Lung (tissue), 12 donors: ENCODE data around the gene KIAA1217. TPM values are rescaled to one million over a fixed set of nuclear protein-coding genes. Genes with fewer than 3 reads are reported as not detected.
"Not testable (repeated sequence)": the region's sequence is repeated elsewhere in the genome, so short reads cannot be mapped to it uniquely, and the experiment has no call there.

Source experiments
- ATAC-seq: fragments of 200-7000 bp; cut with Tn5 transposase; one replicate; pipeline ENCODE4 v1.9.1; 2020; ENCODE audit warnings: moderate number of reproducible peaks; ENCODE audit not compliant: insufficient read depth, low FRiP score
- DNase-seq, 3 donors: peaks; one replicate each; pipeline ENCODE4 v3.0.0-alpha.2; 2013 to 2017
- H3K27ac ChIP-seq, 2 donors: one replicate each; pipeline ENCODE4 v1.5.1; 2013; ENCODE audit warnings: mild to moderate bottlenecking in 2 of 2, moderate library complexity in 2 of 2, control low read depth in 1 of 2, inconsistent platforms in 1 of 2, low read depth in 1 of 2, low read length in 1 of 2
- H3K27me3 ChIP-seq, 3 donors: one replicate each; pipeline ENCODE4 v1.5.1; 2013; ENCODE audit warnings: low read length in 2 of 3; ENCODE audit not compliant: control insufficient read depth in 3 of 3, insufficient read depth in 3 of 3
- H3K36me3 ChIP-seq, 4 donors: one replicate each; pipeline ENCODE4 v1.5.1; 2013; ENCODE audit warnings: low read length in 4 of 4, mild to moderate bottlenecking in 1 of 4, moderate library complexity in 1 of 4; ENCODE audit not compliant: control insufficient read depth in 4 of 4, insufficient read depth in 4 of 4
- H3K4me1 ChIP-seq, 5 donors: one replicate each; pipeline ENCODE4 v1.5.1; 2013; ENCODE audit warnings: low read length in 5 of 5, mild to moderate bottlenecking in 2 of 5, moderate library complexity in 1 of 5; ENCODE audit not compliant: control insufficient read depth in 5 of 5, insufficient read depth in 5 of 5
- H3K4me3 ChIP-seq: one replicate; pipeline ENCODE4 v1.5.1; 2013; ENCODE audit warnings: mild to moderate bottlenecking, control low read depth, moderate library complexity
- H3K9ac ChIP-seq, 2 donors: one replicate each; pipeline ENCODE4 v1.5.1; 2013; ENCODE audit warnings: low read length in 2 of 2, control low read depth in 1 of 2; ENCODE audit not compliant: insufficient read depth in 1 of 2
- H3K9me3 ChIP-seq, 4 donors: one replicate each; pipeline ENCODE4 v1.5.1; 2013; ENCODE audit warnings: low read length in 3 of 4, mild to moderate bottlenecking in 1 of 4, moderate library complexity in 1 of 4; ENCODE audit not compliant: control insufficient read depth in 4 of 4, insufficient read depth in 3 of 4
- WGBS, 2 donors: extraction: QIAGEN DNeasy Blood & Tissue Kit; methylation state at CpG; one replicate each; pipeline ENCODE4 v1.1.7; 2013; 5-methylcytosine and 5-hydroxymethylcytosine counted together
- polyA plus RNA-seq, 2 donors: library from polyadenylated mRNA; stranded (reverse); fragments of 200-250 nt; gene quantifications; one replicate each; pipeline ENCODE4 v1.2.1, GENCODE V29; 2013
- total RNA-seq, 2 donors: library from RNA; depleted of rRNA in 1 of 2; stranded (reverse); fragments of >200 nt in 1 of 2; gene quantifications; one replicate each; pipeline ENCODE4 v1.2.1, GENCODE V29; 2014 to 2021
- TF ChIP-seq, protein P1 (sequence below): IDR thresholded peaks from 2 replicates; pipeline ENCODE4 v1.5.1; 2012; ENCODE audit warnings: mild to moderate bottlenecking; ENCODE audit errors: control extremely low read depth, extremely low read depth
- donor health status: control.
- donor health status: control.
- donor health status: Bipolar disorder and iron deficiency.
- donor health status: healthy.
- donor health status: DM: yes; HTN: yes; CAD: no.

Gene KIAA1217
- total and polyA plus RNA-seq, 4 donors, result 5.5 to 58.6 (median 24.1) TPM

DNA sequence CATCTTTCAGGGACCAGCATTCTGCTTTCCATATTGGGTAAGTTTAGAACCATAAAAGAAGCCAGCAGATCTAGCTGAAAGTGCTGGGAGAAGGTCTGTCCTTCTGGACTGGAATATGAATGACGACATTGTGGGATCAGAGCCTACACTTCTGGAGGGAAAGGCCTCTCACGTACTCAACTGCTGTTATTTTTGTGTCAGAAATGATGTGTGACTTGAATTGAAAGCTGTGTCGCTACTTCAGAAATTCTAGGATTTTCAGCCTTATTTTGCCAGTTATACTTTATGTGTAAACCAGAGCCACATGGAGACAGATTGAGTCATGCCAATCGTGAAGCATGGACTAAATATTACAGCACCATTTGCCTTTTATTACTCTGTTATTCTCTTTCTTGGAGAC is 231.0 kb downstream of the KIAA1217 start:
- TF ChIP-seq, protein P1, sequence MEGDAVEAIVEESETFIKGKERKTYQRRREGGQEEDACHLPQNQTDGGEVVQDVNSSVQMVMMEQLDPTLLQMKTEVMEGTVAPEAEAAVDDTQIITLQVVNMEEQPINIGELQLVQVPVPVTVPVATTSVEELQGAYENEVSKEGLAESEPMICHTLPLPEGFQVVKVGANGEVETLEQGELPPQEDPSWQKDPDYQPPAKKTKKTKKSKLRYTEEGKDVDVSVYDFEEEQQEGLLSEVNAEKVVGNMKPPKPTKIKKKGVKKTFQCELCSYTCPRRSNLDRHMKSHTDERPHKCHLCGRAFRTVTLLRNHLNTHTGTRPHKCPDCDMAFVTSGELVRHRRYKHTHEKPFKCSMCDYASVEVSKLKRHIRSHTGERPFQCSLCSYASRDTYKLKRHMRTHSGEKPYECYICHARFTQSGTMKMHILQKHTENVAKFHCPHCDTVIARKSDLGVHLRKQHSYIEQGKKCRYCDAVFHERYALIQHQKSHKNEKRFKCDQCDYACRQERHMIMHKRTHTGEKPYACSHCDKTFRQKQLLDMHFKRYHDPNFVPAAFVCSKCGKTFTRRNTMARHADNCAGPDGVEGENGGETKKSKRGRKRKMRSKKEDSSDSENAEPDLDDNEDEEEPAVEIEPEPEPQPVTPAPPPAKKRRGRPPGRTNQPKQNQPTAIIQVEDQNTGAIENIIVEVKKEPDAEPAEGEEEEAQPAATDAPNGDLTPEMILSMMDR, result no peak
- no peak for ATAC-seq

GRCh38 chr10:24440817-24441797 is 232.2 kb downstream of the KIAA1217 start:
- Histone ChIP-seq H3K27me3 (no peaks in the 10 kb centered on the region), H3K36me3 (peaks cover 0 to 6% (median under 1%) of the 10 kb centered on the region in 4 donors), H3K27ac (no peak overlapping the region), H3K9ac (no peak overlapping the region), H3K9me3 (no peaks in the 10 kb centered on the region), H3K4me3 (no peak overlapping the region), H3K4me1 (peaks cover 0 to 8% (median 1%) of the 10 kb centered on the region in 5 donors)
- DNase-seq (no peak), ATAC-seq (no peak)
- TF ChIP-seq, protein P1, result no peak
- WGBS, 2 donors, result 88 to 91% methylated on average over 13 of the region's 13 CpGs

More for the DNA sequence above, 231.0 kb downstream of the KIAA1217 start:
- Histone ChIP-seq H3K9ac (no peak overlapping the region), H3K9me3 (no peaks in the 10 kb centered on the region), H3K4me3 (no peak overlapping the region), H3K4me1 (peaks cover 0 to 8% (median 1%) of the 10 kb centered on the region in 5 donors), H3K27ac (no peak overlapping the region), H3K27me3 (no peaks in the 10 kb centered on the region), H3K36me3 (peaks cover 0 to 6% (median under 1%) of the 10 kb centered on the region in 4 donors)
- 72 to 78% methylated on average over 4 of the region's 4 CpGs for WGBS, 2 donors
- DNase-seq, result peak; percentile 75 to 97 (median 94)

- TF ChIP-seq, protein P1, result no peak
- H3K4me3 ChIP-seq, result no peak overlapping the region
- H3K36me3 ChIP-seq, result peaks cover 0 to 6% (median under 1%) of the 10 kb centered on the region in 4 donors
- DNase-seq (no peak), ATAC-seq (no peak)
- 73 to 82% methylated on average over 1 of the region's 1 CpG for WGBS, 2 donors
- H3K27ac ChIP-seq, result no peak overlapping the region
- H3K4me1 ChIP-seq, result peaks cover 0 to 8% (median 1%) of the 10 kb centered on the region in 5 donors
- no peaks in the 10 kb centered on the region for H3K27me3 ChIP-seq
- no peaks in the 10 kb centered on the region for H3K9me3 ChIP-seq
- H3K9ac ChIP-seq, result no peak overlapping the region
Measured at GRCh38 chr10:24442234-24442633, 233.3 kb downstream of the KIAA1217 start.

GRCh38 chr10:24442641-24443174 is 233.8 kb downstream of the KIAA1217 start:
- not testable (repeated sequence) for H3K27ac ChIP-seq, H3K36me3 ChIP-seq, H3K4me1 ChIP-seq, H3K9ac ChIP-seq, H3K27me3 ChIP-seq, H3K4me3 ChIP-seq, DNase-seq, H3K9me3 ChIP-seq, ATAC-seq
- WGBS, 2 donors, result 75 to 90% methylated on average over 2 of the region's 2 CpGs
